ENCODE data around the gene CCDC43. TPM values are rescaled to one million over a fixed set of nuclear protein-coding genes. Genes with fewer than 3 reads are reported as not detected.
A peak's percentile ranks its signal among the peaks of the same experiment; 100 is the strongest.

Gene CCDC43
- total and polyA plus RNA-seq, 2 of the 13 experiments (the other 11 are each of a cell fraction or from before 2014, with no cell fraction given) = 17.5 to 94.8 TPM

DNA sequence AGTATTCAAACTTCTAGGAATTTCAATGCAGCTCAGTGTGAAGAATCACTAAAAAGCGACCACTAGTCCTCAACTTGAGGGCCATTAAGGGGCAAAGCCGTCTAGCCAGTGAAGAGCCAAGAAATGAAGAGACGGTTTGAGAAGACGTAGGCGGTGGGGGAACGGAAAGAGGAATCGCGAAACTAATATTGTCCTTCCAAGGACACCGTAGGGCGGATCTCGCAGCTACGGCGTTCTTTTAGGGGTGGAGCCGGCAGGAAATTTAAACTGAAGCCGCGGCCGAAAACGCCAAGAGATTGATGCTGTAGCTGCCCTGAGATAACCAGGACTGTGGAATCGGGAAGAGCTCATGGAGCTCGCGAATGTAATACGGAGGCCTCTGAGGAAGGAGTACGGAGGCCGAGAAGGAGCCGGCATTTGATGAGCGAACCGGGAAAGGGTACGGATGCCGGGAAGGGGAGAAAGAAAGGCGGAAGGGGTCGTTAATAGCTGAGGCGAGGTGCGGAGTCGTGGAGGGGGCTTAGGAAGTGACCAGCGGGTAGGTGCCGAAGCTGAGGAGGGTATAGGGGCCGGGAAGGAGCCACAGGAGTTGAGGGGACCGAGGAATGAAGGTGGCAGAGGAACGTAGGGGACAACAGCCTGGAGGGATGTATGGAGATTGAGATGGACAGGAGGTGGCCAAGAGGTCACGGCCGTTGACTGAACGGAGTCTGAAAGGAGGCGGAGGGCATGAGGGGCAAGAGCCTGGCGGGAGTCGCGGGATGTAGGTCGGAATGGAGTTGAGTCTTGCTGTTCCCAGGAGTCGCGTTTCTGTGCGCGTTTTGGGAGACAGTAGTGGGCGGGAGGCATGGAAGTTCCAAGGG is 19.1 kb upstream of the CCDC43 start, which contains the start of gene DBF4B (continued):
- TF ChIP-seq SIX4 (CRISPR knock-in tag; IDR thresholded peaks at IDR 0.05) = peak; percentile 56; the same call in 1 of the 2 replicates
- no peak for TF ChIP-seq ADNP (CRISPR knock-in tag; IDR thresholded peaks at IDR 0.05)
- TF ChIP-seq DNMT1 (CRISPR knock-in tag; IDR thresholded peaks at IDR 0.05) = no peak; the same call in 1 of the 2 replicates
- TF ChIP-seq KLF16 (CRISPR knock-in tag; IDR thresholded peaks at IDR 0.05) = peak; percentile 36 to 94; a peak in 2 of 4 replicates
- TF ChIP-seq, protein P1, sequence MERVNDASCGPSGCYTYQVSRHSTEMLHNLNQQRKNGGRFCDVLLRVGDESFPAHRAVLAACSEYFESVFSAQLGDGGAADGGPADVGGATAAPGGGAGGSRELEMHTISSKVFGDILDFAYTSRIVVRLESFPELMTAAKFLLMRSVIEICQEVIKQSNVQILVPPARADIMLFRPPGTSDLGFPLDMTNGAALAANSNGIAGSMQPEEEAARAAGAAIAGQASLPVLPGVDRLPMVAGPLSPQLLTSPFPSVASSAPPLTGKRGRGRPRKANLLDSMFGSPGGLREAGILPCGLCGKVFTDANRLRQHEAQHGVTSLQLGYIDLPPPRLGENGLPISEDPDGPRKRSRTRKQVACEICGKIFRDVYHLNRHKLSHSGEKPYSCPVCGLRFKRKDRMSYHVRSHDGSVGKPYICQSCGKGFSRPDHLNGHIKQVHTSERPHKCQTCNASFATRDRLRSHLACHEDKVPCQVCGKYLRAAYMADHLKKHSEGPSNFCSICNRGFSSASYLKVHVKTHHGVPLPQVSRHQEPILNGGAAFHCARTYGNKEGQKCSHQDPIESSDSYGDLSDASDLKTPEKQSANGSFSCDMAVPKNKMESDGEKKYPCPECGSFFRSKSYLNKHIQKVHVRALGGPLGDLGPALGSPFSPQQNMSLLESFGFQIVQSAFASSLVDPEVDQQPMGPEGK (CRISPR knock-in tag; IDR thresholded peaks at IDR 0.05) = no peak
- peak; percentile 50; the same call in 1 of the 2 replicates for TF ChIP-seq ZNF274 (CRISPR knock-in tag; IDR thresholded peaks at IDR 0.05)
- no peak; the same call in 1 of the 2 replicates for TF ChIP-seq ZSCAN25 (CRISPR knock-in tag; IDR thresholded peaks at IDR 0.05)
- TF ChIP-seq ATRX (CRISPR knock-in tag; IDR thresholded peaks at IDR 0.05; ENCODE audit: borderline replicate concordance) = no peak
- TF ChIP-seq MYC (CRISPR knock-in tag; IDR thresholded peaks at IDR 0.05; ENCODE audit: borderline replicate concordance) = no peak; the same call in 1 of the 2 replicates
- TF ChIP-seq, protein P2, sequence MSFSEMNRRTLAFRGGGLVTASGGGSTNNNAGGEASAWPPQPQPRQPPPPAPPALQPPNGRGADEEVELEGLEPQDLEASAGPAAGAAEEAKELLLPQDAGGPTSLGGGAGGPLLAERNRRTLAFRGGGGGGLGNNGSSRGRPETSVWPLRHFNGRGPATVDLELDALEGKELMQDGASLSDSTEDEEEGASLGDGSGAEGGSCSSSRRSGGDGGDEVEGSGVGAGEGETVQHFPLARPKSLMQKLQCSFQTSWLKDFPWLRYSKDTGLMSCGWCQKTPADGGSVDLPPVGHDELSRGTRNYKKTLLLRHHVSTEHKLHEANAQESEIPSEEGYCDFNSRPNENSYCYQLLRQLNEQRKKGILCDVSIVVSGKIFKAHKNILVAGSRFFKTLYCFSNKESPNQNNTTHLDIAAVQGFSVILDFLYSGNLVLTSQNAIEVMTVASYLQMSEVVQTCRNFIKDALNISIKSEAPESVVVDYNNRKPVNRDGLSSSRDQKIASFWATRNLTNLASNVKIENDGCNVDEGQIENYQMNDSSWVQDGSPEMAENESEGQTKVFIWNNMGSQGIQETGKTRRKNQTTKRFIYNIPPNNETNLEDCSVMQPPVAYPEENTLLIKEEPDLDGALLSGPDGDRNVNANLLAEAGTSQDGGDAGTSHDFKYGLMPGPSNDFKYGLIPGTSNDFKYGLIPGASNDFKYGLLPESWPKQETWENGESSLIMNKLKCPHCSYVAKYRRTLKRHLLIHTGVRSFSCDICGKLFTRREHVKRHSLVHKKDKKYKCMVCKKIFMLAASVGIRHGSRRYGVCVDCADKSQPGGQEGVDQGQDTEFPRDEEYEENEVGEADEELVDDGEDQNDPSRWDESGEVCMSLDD (CRISPR knock-in tag; IDR thresholded peaks at IDR 0.05; ENCODE audit: borderline replicate concordance) = no peak
- TF ChIP-seq, protein P3, sequence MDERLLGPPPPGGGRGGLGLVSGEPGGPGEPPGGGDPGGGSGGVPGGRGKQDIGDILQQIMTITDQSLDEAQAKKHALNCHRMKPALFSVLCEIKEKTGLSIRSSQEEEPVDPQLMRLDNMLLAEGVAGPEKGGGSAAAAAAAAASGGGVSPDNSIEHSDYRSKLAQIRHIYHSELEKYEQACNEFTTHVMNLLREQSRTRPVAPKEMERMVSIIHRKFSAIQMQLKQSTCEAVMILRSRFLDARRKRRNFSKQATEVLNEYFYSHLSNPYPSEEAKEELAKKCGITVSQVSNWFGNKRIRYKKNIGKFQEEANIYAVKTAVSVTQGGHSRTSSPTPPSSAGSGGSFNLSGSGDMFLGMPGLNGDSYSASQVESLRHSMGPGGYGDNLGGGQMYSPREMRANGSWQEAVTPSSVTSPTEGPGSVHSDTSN (CRISPR knock-in tag; IDR thresholded peaks at IDR 0.05) = no peak; the same call in 1 of the 2 replicates
- TF ChIP-seq ZNF432 (CRISPR knock-in tag; IDR thresholded peaks at IDR 0.05; ENCODE audit: borderline replicate concordance) = no peak
- TF ChIP-seq HNRNPK (IDR thresholded peaks at IDR 0.05; ENCODE audit: low read depth, low read length, poor library complexity, severe bottlenecking) = no peak
- TF ChIP-seq ASH2L (IDR thresholded peaks at IDR 0.05; ENCODE audit: insufficient read length, low read depth, low read length) = peak; percentile 99
- TF ChIP-seq SKI (IDR thresholded peaks at IDR 0.05; ENCODE audit: partially characterized antibody) = peak; percentile 7
- peak; percentile 85; the same call in 1 of the 2 replicates for TF ChIP-seq TOPORS (CRISPR knock-in tag; IDR thresholded peaks at IDR 0.05)
- peak; percentile 19; the same call in 1 of the 2 replicates for TF ChIP-seq MEIS2 (CRISPR knock-in tag; IDR thresholded peaks at IDR 0.05)
- TF ChIP-seq, protein P4, sequence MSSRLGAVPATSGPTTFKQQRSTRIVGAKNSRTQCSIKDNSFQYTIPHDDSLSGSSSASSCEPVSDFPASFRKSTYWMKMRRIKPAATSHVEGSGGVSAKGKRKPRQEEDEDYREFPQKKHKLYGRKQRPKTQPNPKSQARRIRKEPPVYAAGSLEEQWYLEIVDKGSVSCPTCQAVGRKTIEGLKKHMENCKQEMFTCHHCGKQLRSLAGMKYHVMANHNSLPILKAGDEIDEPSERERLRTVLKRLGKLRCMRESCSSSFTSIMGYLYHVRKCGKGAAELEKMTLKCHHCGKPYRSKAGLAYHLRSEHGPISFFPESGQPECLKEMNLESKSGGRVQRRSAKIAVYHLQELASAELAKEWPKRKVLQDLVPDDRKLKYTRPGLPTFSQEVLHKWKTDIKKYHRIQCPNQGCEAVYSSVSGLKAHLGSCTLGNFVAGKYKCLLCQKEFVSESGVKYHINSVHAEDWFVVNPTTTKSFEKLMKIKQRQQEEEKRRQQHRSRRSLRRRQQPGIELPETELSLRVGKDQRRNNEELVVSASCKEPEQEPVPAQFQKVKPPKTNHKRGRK (CRISPR knock-in tag; IDR thresholded peaks at IDR 0.05) = peak; percentile 18; the same call in 1 of the 2 replicates
- 0 out of 2 replicates have a peak, but pooled peaks have one; percentile 16 for TF ChIP-seq NKX3-1 (CRISPR knock-in tag; IDR thresholded peaks at IDR 0.05)
